ENCODE measurements around the gene SYNRG.

SYNRG gene

GRCh38 chr17:37604556-37604955 lies 4.7 kb downstream of the SYNRG start:
- H3K36me3 ChIP-seq (ENCODE audit: control insufficient read depth, insufficient read depth, low read length), result peaks cover 12% of the 10 kb centered on the region
- no peak overlapping the region for H3K27ac ChIP-seq (ENCODE audit: low read depth, low read length)

GRCh38 chr17:37598145-37598544 lies 11.1 kb downstream of the SYNRG start:
- Histone ChIP-seq H3K36me3 (ENCODE audit: control insufficient read depth, insufficient read depth, low read length) (peaks cover 52% of the 10 kb centered on the region), H3K27me3 (ENCODE audit: control insufficient read depth, insufficient read depth, low read length) (no peaks in the 10 kb centered on the region), H3K4me1 (ENCODE audit: control insufficient read depth, insufficient read depth, low read length) (no peaks in the 10 kb centered on the region), H3K27ac (ENCODE audit: low read depth, low read length) (no peak overlapping the region), H3K9me3 (ENCODE audit: control insufficient read depth, insufficient read depth, low read depth, low read length) (no peaks in the 10 kb centered on the region), H3K9ac (ENCODE audit: low read length) (no peak overlapping the region), H3K4me3 (ENCODE audit: low read depth, low read length) (no peak overlapping the region)

More at GRCh38 chr17:37604556-37604955, 4.7 kb downstream of the SYNRG start:
- Histone ChIP-seq H3K9ac (ENCODE audit: low read length) (no peak overlapping the region), H3K9me3 (ENCODE audit: control insufficient read depth, insufficient read depth, low read depth, low read length) (peaks cover 6% of the 10 kb centered on the region; the same call in 1 of the 2 replicates), H3K27me3 (ENCODE audit: control insufficient read depth, insufficient read depth, low read length) (no peaks in the 10 kb centered on the region), H3K4me1 (ENCODE audit: control insufficient read depth, insufficient read depth, low read length) (peaks cover 4% of the 10 kb centered on the region), H3K4me3 (ENCODE audit: low read depth, low read length) (no peak overlapping the region)

GRCh38 chr17:37592291-37592690 lies 16.9 kb downstream of the SYNRG start:
- Histone ChIP-seq H3K4me3 (ENCODE audit: low read depth, low read length) (no peak overlapping the region), H3K9me3 (ENCODE audit: control insufficient read depth, insufficient read depth, low read depth, low read length) (no peaks in the 10 kb centered on the region), H3K4me1 (ENCODE audit: control insufficient read depth, insufficient read depth, low read length) (no peaks in the 10 kb centered on the region), H3K27ac (ENCODE audit: low read depth, low read length) (no peak overlapping the region), H3K9ac (ENCODE audit: low read length) (no peak overlapping the region), H3K27me3 (ENCODE audit: control insufficient read depth, insufficient read depth, low read length) (no peaks in the 10 kb centered on the region), H3K36me3 (ENCODE audit: control insufficient read depth, insufficient read depth, low read length) (peaks cover 37% of the 10 kb centered on the region)

GRCh38 chr17:37585066-37585465 lies 24.2 kb downstream of the SYNRG start:
- no peak overlapping the region for H3K4me3 ChIP-seq (ENCODE audit: low read depth, low read length)
- H3K27ac ChIP-seq (ENCODE audit: low read depth, low read length), result no peak overlapping the region
- no peaks in the 10 kb centered on the region for H3K4me1 ChIP-seq (ENCODE audit: control insufficient read depth, insufficient read depth, low read length)
- no peaks in the 10 kb centered on the region for H3K27me3 ChIP-seq (ENCODE audit: control insufficient read depth, insufficient read depth, low read length)
- no peak overlapping the region for H3K9ac ChIP-seq (ENCODE audit: low read length)
- no peaks in the 10 kb centered on the region for H3K9me3 ChIP-seq (ENCODE audit: control insufficient read depth, insufficient read depth, low read depth, low read length)
- H3K36me3 ChIP-seq (ENCODE audit: control insufficient read depth, insufficient read depth, low read length), result peaks cover 42% of the 10 kb centered on the region

GRCh38 chr17:37576281-37576680 lies 32.9 kb downstream of the SYNRG start:
- no peak overlapping the region for H3K9ac ChIP-seq (ENCODE audit: low read length)
- H3K27ac ChIP-seq (ENCODE audit: low read depth, low read length), result no peak overlapping the region
- peaks cover 27% of the 10 kb centered on the region for H3K36me3 ChIP-seq (ENCODE audit: control insufficient read depth, insufficient read depth, low read length)
- no peaks in the 10 kb centered on the region for H3K9me3 ChIP-seq (ENCODE audit: control insufficient read depth, insufficient read depth, low read depth, low read length)
- no peaks in the 10 kb centered on the region for H3K27me3 ChIP-seq (ENCODE audit: control insufficient read depth, insufficient read depth, low read length)
- no peaks in the 10 kb centered on the region for H3K4me1 ChIP-seq (ENCODE audit: control insufficient read depth, insufficient read depth, low read length)
- no peak overlapping the region for H3K4me3 ChIP-seq (ENCODE audit: low read depth, low read length)

- peaks cover 31% of the 10 kb centered on the region for H3K36me3 ChIP-seq (ENCODE audit: control insufficient read depth, insufficient read depth, low read length)
- H3K4me3 ChIP-seq (ENCODE audit: low read depth, low read length), result no peak overlapping the region
- no peak overlapping the region for H3K27ac ChIP-seq (ENCODE audit: low read depth, low read length)
- no peaks in the 10 kb centered on the region for H3K27me3 ChIP-seq (ENCODE audit: control insufficient read depth, insufficient read depth, low read length)
- H3K9ac ChIP-seq (ENCODE audit: low read length), result no peak overlapping the region
- no peaks in the 10 kb centered on the region for H3K9me3 ChIP-seq (ENCODE audit: control insufficient read depth, insufficient read depth, low read depth, low read length)
- H3K4me1 ChIP-seq (ENCODE audit: control insufficient read depth, insufficient read depth, low read length), result no peaks in the 10 kb centered on the region
Observed at GRCh38 chr17:37574427-37574826, 34.8 kb downstream of the SYNRG start.

- Histone ChIP-seq H3K4me3 (ENCODE audit: low read depth, low read length) (no peak overlapping the region), H3K36me3 (ENCODE audit: control insufficient read depth, insufficient read depth, low read length) (peaks cover 45% of the 10 kb centered on the region)
Observed at GRCh38 chr17:37571674-37572073, 37.5 kb downstream of the SYNRG start.

GRCh38 chr17:37570527-37571093 lies 38.6 kb downstream of the SYNRG start:
- no peak overlapping the region for H3K4me3 ChIP-seq (ENCODE audit: low read depth, low read length)
- no peak overlapping the region for H3K9ac ChIP-seq (ENCODE audit: low read length)
- no peaks in the 10 kb centered on the region for H3K9me3 ChIP-seq (ENCODE audit: control insufficient read depth, insufficient read depth, low read depth, low read length)
- no peak overlapping the region for H3K27ac ChIP-seq (ENCODE audit: low read depth, low read length)
- no peaks in the 10 kb centered on the region for H3K4me1 ChIP-seq (ENCODE audit: control insufficient read depth, insufficient read depth, low read length)
- peaks cover 47% of the 10 kb centered on the region for H3K36me3 ChIP-seq (ENCODE audit: control insufficient read depth, insufficient read depth, low read length)
- H3K27me3 ChIP-seq (ENCODE audit: control insufficient read depth, insufficient read depth, low read length), result no peaks in the 10 kb centered on the region

More at GRCh38 chr17:37571674-37572073, 37.5 kb downstream of the SYNRG start:
- H3K9ac ChIP-seq (ENCODE audit: low read length), result no peak overlapping the region
- H3K27ac ChIP-seq (ENCODE audit: low read depth, low read length), result no peak overlapping the region
- H3K9me3 ChIP-seq (ENCODE audit: control insufficient read depth, insufficient read depth, low read depth, low read length), result no peaks in the 10 kb centered on the region
- H3K27me3 ChIP-seq (ENCODE audit: control insufficient read depth, insufficient read depth, low read length), result no peaks in the 10 kb centered on the region
- H3K4me1 ChIP-seq (ENCODE audit: control insufficient read depth, insufficient read depth, low read length), result no peaks in the 10 kb centered on the region

GRCh38 chr17:37568350-37569053 lies 40.7 kb downstream of the SYNRG start:
- Histone ChIP-seq H3K27ac (ENCODE audit: low read depth, low read length) (no peak overlapping the region), H3K4me1 (ENCODE audit: control insufficient read depth, insufficient read depth, low read length) (no peaks in the 10 kb centered on the region), H3K36me3 (ENCODE audit: control insufficient read depth, insufficient read depth, low read length) (peaks cover 54% of the 10 kb centered on the region), H3K9ac (ENCODE audit: low read length) (no peak overlapping the region), H3K4me3 (ENCODE audit: low read depth, low read length) (no peak overlapping the region), H3K27me3 (ENCODE audit: control insufficient read depth, insufficient read depth, low read length) (no peaks in the 10 kb centered on the region), H3K9me3 (ENCODE audit: control insufficient read depth, insufficient read depth, low read depth, low read length) (peaks cover 7% of the 10 kb centered on the region; the same call in 1 of the 2 replicates)

GRCh38 chr17:37567538-37567937 lies 41.7 kb downstream of the SYNRG start:
- Histone ChIP-seq H3K27me3 (ENCODE audit: control insufficient read depth, insufficient read depth, low read length) (no peaks in the 10 kb centered on the region), H3K4me1 (ENCODE audit: control insufficient read depth, insufficient read depth, low read length) (0 out of 2 replicates have a peak, but pooled peaks cover 1% of the 10 kb centered on the region), H3K36me3 (ENCODE audit: control insufficient read depth, insufficient read depth, low read length) (peaks cover 54% of the 10 kb centered on the region), H3K9ac (ENCODE audit: low read length) (no peak overlapping the region), H3K9me3 (ENCODE audit: control insufficient read depth, insufficient read depth, low read depth, low read length) (peaks cover 7% of the 10 kb centered on the region; the same call in 1 of the 2 replicates), H3K4me3 (ENCODE audit: low read depth, low read length) (no peak overlapping the region), H3K27ac (ENCODE audit: low read depth, low read length) (no peak overlapping the region)

GRCh38 chr17:37567137-37567536 lies 42.1 kb downstream of the SYNRG start:
- no peak overlapping the region for H3K9ac ChIP-seq (ENCODE audit: low read length)
- peaks cover 54% of the 10 kb centered on the region for H3K36me3 ChIP-seq (ENCODE audit: control insufficient read depth, insufficient read depth, low read length)
- H3K27me3 ChIP-seq (ENCODE audit: control insufficient read depth, insufficient read depth, low read length), result no peaks in the 10 kb centered on the region
- peaks cover 7% of the 10 kb centered on the region; the same call in 1 of the 2 replicates for H3K9me3 ChIP-seq (ENCODE audit: control insufficient read depth, insufficient read depth, low read depth, low read length)
- H3K4me3 ChIP-seq (ENCODE audit: low read depth, low read length), result no peak overlapping the region
- H3K27ac ChIP-seq (ENCODE audit: low read depth, low read length), result no peak overlapping the region
- peaks cover 5% of the 10 kb centered on the region; the same call in 1 of the 2 replicates for H3K4me1 ChIP-seq (ENCODE audit: control insufficient read depth, insufficient read depth, low read length)
